Measurements from ENCODE around the gene TAC4. TPM values are rescaled to one million over a fixed set of nuclear protein-coding genes. Genes with fewer than 3 reads are reported as not detected.

The TAC4 gene, protein sequence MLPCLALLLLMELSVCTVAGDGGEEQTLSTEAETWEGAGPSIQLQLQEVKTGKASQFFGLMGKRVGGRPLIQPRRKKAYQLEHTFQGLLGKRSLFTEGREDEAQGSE
- not detected in 2 replicates for total RNA-seq (2014; rRNA removed; shearing (Covaris generic))

DNA sequence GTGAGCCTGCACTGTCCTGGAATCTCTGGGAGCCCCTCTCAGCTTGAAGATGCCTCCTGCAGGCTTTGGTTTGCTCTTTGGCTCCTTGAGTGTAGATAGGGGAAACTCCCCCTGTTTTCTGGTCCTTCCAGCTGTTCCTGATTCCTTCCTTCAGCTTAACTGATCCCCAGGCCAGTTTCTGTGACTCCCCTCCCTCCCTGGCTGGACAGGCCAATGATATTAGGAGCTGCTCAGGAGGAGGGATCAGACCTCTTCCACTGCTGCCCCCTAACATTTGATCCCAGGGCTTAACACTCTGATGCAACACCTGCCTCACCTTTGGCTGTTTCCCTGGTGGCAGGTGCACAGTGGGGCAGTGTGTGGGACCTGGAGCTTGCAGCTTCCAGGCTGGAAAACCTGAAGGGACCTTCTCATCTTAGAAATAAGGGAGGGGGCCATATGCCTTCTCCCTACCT, at the start of gene TAC4:
TSS of gene TAC4 (minus strand) at position 51 of the 455 bp plus-strand sequence. CDS start 52 bp downstream, outside the sequence.
- DNase-seq (ENCODE audit: low spot score): no peak

DNA sequence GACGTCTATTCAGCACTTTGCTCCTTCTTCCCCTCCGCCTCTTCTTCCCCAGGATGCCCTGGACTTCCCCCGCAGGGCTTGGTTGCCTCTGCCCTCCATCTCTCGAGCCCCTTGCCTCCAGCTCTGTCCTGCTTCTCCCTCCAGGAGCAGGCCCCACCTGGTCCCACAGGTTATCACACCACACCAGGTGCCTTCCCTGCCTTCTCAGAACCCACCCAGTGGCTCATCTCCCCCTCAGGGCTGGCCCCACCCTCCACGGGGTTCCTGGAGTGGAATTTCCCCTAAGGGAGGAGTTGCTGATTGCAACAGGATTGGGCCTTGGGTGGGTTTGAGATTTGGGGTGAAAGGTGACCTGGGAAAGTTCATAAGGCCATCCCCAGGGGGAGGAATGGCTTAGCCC, 49.0 kb upstream of the TAC4 start:
- no peak for DNase-seq (ENCODE audit: low spot score)

DNA sequence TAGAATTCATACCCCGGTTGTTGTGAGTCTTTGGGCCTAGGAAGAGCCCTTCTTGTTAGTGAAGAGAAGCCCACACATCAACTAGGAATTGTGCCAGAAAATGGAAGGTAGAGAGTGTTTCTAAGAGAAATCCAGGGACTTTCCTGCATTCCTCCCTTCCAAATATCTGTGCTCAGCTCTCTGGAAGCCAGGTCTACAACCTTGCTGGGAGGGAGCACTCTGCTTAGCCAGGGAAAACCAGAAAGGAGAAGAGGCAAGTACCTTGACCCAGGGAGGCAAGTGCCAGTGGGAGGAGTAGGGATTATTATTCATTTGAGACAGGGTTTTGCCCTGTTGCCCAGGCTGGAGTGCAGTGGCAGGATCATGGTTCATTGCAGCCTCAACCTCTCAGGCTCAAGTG, 48.4 kb upstream of the TAC4 start:
- no peak for DNase-seq (ENCODE audit: low spot score)

DNA sequence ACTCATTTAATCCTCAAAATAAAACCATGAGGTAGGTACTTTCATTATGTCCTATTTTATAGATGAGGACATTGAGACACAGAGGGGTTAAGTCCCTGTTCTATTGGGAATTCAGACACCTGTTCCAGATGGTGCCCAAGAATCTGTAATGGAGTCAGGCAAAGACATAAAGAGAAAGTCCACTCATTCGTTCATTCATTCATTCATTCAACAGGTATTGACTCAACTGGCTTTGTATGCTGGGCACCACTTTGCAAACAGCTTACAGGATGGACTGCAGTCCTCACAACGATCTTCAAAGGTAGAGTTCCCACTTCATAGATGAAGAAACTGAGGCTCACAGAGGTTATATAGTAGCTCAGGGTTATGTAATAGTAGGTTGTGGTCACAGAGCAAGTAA, 47.9 kb upstream of the TAC4 start:
- DNase-seq (ENCODE audit: low spot score): no peak

DNA sequence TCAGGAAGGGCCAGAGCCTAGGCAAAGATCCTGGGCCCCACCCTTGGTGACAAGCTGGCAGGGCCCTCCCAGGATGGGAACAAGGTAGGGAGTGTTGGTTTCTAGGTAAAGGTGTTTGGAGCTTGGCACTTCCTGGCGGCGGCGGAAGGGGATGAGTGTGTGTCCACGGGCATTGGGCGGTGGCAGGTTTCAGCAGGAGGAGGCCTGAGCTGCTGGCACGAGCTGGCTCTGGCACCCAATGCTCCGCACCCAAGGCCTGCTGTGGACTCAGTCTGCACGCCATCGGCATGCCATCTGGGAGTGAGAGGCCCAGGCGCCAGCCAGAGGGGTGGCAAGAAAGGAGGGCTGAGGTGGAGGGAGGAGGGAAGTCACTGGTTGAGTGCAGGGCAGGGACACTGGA, 46.9 kb upstream of the TAC4 start:
- no peak for DNase-seq (ENCODE audit: low spot score)

DNA sequence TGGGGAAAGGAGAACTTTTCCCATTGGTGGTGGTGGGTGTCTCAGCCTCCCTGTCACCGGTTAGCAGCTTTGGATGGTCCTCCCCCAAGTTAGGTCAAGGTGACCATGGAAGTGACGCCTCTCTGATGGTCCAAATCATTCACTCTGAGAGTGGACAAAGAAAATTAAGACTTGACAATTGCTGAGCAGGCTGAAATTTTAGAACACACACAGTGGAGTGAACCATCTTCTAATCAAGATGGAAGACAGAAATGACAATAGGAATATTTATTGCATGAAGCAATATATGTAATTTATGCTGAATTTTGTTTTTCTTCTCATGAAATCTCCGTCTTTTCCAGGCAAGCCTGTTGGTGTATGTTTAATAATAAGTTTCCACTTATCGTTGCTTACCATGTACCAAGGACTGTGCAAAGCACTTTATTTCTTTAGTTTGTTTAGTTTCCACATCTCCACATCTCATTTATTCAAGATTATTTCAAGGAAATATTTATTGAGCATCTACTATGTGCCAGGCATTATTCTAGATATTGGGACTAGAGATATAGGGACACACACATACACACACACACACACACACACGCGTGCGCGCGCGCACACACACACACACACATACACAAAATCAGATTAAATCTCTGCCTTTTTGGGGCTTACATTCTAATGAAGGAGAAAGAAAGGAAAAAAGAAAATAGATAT, 44.0 kb upstream of the TAC4 start:
- no peak for DNase-seq (ENCODE audit: low spot score)

DNA sequence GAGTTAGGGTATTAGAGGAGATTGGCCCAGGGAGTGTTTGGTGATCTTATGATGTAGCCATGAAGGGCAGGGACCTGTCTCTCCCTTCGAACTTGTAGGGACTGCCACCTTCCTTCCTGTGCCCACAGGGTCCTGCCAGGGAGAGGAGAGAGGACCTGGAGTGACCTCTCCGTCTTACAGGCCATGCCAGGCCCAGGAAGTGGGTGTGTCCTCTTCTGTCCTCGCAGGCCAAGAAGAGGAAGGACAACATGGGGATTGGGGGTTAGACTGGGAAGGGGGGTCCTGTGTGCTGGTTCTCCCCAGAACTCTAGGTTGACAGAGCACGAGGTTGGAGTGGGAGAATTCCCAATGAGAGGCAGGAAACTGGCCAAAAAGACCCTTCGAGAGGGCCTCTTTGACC, 43.4 kb upstream of the TAC4 start:
- no peak for DNase-seq (ENCODE audit: low spot score)

DNA sequence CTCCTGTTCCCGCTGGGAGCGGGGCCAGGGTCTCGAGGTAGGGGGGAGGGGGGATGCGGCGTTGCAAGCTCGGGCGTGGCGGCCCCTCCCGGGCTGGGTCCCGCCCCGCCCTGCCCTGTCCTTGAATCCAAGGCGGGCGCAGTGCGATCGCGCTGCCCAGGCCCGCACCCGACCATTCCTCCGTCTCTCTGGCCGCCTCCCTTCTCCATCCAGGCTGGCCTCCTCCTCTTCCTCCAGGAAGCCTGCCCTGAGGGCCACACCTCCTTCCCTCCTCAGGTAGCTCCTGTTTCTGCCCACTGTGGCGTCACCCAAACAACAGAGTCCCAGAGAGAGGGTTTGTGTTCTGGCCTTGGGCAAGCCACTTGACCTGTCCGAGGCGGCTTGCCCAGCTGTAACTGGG, 43.0 kb upstream of the TAC4 start:
- no peak for DNase-seq (ENCODE audit: low spot score)

DNA sequence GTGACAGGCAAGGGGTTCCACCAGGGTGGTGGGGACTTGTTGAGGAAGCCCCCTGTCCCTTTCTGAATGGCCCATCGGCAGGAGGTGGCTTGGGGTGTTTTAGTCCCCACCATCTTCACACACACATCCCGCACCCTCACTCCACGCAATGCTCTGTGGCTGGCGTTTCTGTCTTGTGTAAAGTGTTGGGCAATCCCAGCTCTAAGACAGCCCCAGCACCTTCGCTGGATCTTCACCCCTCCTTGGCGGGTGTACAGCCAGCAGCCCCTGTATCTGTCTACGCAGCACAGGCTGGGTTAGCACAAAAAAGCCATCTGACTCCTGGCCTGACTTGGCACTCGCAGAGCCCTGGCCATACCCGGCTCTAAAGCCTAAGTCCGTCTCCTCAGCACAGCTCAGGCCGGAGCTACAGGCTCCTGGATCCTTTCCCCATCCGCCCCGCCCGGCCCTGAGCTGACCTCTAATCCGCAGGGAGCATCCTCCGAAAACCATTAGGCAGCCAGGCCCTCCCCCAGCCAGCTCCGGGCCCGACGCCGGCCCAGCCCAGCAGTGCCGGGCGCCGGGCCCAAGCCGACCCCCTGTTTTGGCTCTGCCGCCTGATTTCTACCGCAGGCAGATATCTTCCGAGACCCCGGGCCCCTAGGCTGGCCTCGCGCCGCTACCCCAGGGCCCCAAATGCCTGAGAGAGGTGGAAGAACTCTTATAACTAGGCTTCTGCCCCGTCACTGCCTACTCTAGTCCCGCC, 42.4 kb upstream of the TAC4 start:
- DNase-seq (ENCODE audit: low spot score): no peak

DNA sequence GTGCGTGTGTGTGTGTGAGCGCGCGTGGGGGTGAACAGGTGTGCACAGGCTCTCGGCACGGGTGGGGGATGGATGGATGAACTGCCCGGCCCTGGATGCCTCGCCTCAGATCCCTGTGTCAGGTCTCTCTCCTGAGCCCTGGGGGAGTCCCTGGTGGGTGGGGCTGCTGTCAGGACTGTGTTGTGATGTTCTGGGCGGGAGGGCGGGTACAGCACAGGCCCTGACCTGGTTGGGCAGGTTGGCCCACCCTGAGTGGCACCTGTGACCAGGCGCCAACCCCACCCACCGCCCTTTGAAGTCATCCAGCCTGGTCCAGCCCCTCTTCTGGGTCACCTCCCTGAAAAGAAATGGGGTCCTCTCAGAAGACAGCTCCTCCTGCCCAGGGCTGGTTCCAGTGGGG, 41.6 kb upstream of the TAC4 start:
- no peak for DNase-seq (ENCODE audit: low spot score)

DNA sequence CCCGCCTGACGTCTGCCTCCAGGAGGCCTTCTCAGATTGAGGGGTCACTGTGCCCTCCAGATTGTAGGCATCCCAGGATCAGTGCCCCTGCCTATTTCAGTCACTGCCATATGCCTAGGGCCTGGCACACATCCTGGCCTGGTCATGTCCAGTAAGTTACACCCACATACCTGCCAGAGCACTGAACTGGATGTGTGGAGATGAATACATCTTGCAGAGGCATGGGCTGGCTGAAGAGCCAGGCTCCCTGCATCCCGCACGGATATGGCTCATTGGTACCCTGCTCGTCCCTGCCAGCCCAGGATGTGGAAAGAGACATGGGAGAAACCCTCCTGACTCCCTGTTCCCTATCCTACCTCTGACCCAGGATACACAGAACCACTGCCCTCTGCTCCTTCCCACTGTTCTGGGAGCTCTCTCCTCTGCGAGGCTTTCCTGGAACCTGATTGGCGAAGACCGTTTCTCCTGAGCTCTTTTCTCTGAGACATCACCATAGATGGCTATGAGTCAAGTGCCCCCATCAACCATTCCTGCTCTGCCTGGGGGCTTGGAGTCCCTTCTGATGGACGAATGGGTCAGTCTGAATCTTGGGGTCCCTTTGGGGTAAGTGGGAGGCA, 40.0 kb upstream of the TAC4 start:
- no peak for DNase-seq (ENCODE audit: low spot score)

DNA sequence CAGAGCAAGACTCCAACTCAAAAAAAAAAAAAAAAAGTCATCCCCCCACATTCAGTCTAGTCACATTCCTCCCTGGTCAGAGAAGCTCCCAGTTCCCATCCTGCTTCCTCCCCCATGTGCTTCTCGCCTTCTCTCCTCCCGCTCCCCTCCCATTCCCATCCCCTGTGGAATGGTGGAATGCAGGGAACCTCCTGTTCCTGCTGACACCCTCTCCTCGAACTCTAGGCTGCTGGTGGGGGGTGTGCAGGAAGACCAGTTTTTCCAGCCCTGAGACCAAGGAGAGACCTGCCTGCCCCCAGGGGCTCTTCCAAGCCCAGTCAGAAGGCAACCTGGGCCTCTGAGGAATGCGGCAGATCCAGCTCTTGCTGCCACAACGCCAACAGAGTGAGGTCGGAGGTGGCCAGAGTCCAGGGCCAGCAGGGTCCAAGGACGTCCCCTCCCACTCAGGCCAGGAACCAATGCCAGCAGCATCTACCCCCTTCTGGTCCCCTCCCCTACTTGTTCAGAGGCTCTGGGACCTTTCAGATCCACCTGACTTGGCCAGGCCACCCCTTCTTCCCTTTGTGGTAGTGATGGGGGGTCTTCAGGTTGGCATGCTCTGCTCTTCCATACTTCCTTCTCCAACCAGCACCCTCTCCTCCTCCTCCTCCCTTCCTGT, 39.3 kb upstream of the TAC4 start:
- no peak for DNase-seq (ENCODE audit: low spot score)

DNA sequence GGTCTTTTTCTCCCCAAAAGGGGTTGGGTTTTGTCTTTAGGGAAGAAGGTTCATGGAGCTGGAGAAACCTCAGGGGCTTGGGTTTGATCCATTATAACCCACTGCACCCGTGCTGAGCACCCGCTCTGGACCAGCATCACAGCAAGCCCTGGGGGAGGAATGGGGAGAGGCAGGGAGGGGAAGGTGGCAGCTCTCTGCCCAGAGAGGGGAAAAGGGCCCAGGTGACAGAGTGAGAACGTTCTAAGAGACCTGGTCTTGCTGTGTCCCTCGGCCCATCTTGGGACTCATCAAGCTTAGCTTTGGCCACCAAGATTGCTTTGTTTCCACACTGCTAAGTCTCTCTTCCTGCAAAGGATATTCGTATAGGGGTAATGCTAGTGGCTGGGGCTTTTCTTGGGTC, 38.2 kb upstream of the TAC4 start:
- no peak for DNase-seq (ENCODE audit: low spot score)

DNA sequence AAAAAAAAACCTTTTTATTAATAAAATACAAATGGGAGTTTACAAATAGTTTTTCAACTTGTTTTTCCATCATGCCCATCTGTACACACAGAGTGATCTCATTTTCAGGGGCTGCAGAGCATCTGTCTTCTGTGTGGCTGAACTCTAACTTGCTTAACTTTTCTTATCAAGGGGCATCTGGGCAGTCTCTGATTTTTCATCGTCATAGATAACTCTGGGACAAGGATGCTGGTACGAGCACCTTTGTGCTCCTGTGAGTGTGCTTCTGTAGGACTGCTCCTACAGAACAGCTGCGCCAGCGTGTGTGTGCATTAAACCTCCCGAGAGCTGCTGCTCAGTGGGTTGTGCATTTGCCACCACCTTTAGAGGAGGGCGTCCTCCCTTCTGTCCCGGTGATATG, 34.6 kb upstream of the TAC4 start:
- no peak for DNase-seq (ENCODE audit: low spot score)

DNA sequence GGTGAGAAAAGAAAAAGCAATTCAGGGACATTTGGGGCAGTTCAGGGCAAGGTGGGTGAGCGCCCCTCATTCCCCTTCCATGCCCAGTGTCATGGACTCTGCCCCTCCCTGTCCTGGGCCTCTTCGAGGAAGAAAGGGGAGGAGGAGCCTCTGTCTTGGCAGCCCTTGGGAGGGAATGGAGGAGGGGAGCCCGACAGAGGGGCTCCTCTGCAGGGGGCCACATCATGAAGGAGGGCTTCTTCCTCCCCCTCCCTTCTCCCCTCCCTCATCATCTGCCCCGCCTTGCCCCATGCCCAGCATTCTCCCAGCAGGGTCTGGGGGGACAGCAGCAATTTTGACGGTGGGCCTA, 33.2 kb upstream of the TAC4 start:
- no peak for DNase-seq (ENCODE audit: low spot score)

DNA sequence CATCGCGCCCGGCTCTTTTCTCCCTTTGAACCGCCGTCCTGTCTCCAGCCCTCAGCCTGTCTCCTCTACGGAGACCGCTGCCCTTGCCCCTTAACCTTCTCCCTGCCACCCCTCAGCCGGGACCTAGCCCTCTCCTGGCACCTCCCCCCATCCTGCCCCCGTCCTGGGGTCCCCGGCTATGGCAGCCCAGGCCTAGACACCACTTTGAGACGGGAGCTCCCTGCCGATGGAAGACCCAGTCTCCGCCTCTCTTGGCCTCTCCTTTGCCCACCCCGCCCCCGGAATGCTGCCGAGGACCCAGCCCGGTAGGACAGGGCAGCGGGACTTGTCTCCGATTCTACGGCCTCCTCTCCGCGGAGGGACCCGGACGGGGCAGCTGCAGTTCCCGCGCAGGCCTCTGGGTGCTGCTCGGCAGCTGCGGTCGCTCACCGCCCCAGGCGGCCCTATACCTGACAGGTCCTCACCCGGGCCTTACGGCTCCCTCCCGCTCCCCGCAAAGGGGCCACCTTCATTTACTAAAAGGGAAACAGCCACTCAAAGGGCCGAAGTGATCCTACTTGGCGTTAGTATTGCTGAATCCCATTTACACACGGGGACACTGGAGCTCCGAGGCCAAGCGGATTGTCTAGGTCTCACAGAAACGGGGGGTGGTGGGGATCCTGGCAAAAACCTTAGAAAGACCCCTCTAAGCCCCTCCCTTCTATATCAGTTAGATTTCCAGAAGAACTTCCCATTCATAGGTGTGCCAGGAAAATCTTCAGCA, 32.6 kb upstream of the TAC4 start:
- peak; percentile 58 for DNase-seq (ENCODE audit: low spot score)

DNA sequence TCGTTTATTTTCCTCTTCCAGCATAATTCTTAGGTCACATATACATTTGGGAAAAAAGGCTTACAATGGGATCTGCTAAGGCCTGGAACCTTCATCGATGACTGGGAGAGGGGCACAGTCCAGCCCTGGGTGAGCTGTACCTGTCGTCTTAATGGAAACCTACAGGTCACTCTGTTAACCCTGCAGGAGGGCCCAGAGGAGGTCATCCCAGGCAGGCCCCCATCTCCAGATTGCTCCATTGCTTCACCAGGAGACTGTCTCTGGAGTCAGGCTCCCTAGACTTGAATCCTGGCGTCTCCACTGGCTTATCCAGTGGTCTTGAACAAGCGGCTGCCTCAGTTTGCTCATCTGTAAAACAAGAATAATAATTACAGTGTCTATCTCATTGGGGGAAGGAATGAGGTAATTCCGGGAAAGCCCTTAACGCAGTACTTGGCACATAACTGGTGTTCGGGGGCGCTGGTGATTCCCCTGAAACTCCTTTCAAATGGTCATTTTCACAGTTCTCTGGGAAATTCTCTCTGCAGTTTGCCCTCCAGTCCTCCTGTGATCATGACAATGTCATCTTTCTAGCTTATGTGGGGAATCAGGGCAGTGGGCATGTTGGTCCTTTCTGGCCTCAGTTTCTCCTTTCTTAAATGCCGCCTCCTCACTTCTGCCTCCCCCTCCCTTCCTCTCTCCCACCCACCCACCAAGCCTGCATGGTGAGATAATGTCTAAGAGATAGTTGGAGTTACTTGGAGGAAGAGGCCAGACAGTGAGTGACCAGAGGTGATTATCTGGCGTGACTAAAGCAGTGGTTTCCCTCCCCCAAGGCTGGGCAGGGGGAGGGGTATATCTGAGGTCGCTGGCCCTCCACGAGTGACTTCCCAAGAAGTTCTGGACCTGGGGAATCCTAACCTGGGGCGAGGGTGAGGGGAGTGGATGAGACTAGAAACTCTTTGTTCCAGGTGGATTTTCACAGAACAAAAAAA, 31.3 kb upstream of the TAC4 start:
- no peak for DNase-seq (ENCODE audit: low spot score)

DNA sequence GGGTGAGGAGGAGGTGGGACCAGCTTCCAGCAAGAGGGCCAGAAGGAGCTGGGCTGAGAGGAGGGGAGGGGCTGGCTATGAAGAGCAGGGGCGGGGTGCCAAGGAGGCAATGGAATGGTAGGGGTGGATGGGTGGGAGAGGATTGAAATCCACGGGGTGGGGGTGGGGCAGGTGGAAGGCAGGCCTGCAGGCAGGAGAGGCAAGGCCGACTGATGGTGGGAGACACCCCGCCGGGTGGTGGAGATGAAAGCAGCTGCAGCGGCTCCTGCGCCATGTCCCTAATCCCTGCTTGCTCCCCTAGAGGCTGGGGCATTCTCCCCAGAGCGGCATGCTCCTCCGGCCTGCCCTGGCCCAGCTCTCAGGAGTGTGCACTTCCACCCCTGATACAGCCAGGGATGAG, 27.8 kb upstream of the TAC4 start:
- DNase-seq (ENCODE audit: low spot score): no peak

DNA sequence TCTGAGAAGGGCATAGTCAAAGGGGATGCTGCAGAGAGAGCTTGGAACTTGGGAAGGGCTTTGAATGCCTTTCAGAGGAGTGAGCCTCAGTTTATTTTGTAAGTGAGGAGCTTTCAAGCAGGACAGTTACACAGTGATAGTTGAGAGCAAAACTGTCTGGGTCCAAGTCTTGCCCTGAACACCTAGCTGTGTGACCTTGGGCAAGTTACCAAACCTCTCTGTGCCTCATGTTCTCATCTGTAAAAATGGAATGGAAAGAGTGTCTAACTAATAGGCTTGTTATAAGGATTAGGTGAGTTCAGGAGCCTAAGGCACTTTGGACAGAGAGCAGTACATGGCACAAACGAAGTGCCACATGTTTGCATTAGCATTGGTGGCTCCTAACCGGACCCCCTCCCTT, 27.0 kb upstream of the TAC4 start:
- no peak for DNase-seq (ENCODE audit: low spot score)

DNA sequence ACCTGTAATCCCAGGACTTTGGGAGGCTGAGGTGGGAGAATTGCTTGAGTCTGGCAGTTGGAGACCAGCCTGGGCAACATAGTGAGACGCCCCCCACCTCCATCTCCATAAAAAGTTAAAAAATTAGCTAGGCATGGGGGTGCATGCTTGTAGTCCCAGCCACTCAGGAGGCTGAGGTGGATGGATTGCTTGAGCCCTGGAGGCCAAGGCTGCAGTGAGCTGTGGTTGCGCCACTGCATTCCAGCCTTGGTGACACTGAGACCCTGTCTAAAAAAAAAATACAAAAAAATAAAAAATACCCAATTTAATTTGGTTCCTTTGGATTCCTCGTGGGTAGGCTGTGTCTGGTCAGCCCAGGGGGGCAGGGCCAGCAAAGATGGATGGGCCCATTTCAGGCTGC, 26.1 kb upstream of the TAC4 start:
- DNase-seq (ENCODE audit: low spot score): no peak
